Measurements from ENCODE around the gene SERPINA4.

The SERPINA4 gene

GRCh38 chr14:94560751-94561655 is at the start of gene SERPINA4:
SERPINA4 (plus strand) TSS chr14:94561442; CDS start chr14:94563483, 2,041 bp downstream.
- H3K4me3 ChIP-seq (ENCODE audit: low read depth in 1 of 5, low read length in 5 of 5), result no peak within 1 kb of the TSS
- H3K27me3 ChIP-seq (ENCODE audit: control insufficient read depth in 5 of 5, insufficient read depth in 4 of 5, low read length in 5 of 5), result peaks cover 0 to 6% (median 0%) of the 10 kb centered on the region in 5 donors
- H3K9me3 ChIP-seq (ENCODE audit: control insufficient read depth in 5 of 5, low read length in 5 of 5), result peaks cover 0 to 4% (median 0%) of the 10 kb centered on the region in 5 donors
- no peaks in the 10 kb centered on the region for H3K4me1 ChIP-seq (ENCODE audit: control insufficient read depth in 5 of 5, insufficient read depth in 5 of 5, low read length in 5 of 5)
- H3K27ac ChIP-seq (ENCODE audit: low read depth, low read length), result no peak within 1 kb of the TSS
- H3K36me3 ChIP-seq (ENCODE audit: control insufficient read depth in 5 of 5, insufficient read depth in 5 of 5, low read length in 5 of 5), result no peaks in the 10 kb centered on the region
- no peak within 1 kb of the TSS for H3K9ac ChIP-seq (ENCODE audit: low read length in 5 of 5)

GRCh38 chr14:94514351-94514750 is 46.9 kb upstream of the SERPINA4 start:
- Histone ChIP-seq H3K27me3 (ENCODE audit: control insufficient read depth in 5 of 5, insufficient read depth in 4 of 5, low read length in 5 of 5) (peaks cover 0 to 7% (median 2%) of the 10 kb centered on the region in 5 donors), H3K9ac (ENCODE audit: low read length in 5 of 5) (no peak overlapping the region), H3K4me3 (ENCODE audit: low read depth in 1 of 5, low read length in 5 of 5) (no peak overlapping the region), H3K4me1 (ENCODE audit: control insufficient read depth in 5 of 5, insufficient read depth in 5 of 5, low read length in 5 of 5) (peaks cover 0 to 30% (median 12%) of the 10 kb centered on the region in 5 donors), H3K36me3 (ENCODE audit: control insufficient read depth in 5 of 5, insufficient read depth in 5 of 5, low read length in 5 of 5) (no peaks in the 10 kb centered on the region), H3K27ac (ENCODE audit: low read depth, low read length) (no peak overlapping the region), H3K9me3 (ENCODE audit: control insufficient read depth in 5 of 5, low read length in 5 of 5) (no peaks in the 10 kb centered on the region)

GRCh38 chr14:94515426-94515825 is 45.8 kb upstream of the SERPINA4 start:
- no peak overlapping the region for H3K4me3 ChIP-seq (ENCODE audit: low read depth in 1 of 5, low read length in 5 of 5)
- no peak overlapping the region for H3K27ac ChIP-seq (ENCODE audit: low read depth, low read length)
- H3K9ac ChIP-seq (ENCODE audit: low read length in 5 of 5), result no peak overlapping the region
- no peaks in the 10 kb centered on the region for H3K36me3 ChIP-seq (ENCODE audit: control insufficient read depth in 5 of 5, insufficient read depth in 5 of 5, low read length in 5 of 5)
- peaks cover 0 to 7% (median 0%) of the 10 kb centered on the region in 5 donors for H3K27me3 ChIP-seq (ENCODE audit: control insufficient read depth in 5 of 5, insufficient read depth in 4 of 5, low read length in 5 of 5)
- H3K4me1 ChIP-seq (ENCODE audit: control insufficient read depth in 5 of 5, insufficient read depth in 5 of 5, low read length in 5 of 5), result peaks cover 0 to 30% (median 12%) of the 10 kb centered on the region in 5 donors
- no peaks in the 10 kb centered on the region for H3K9me3 ChIP-seq (ENCODE audit: control insufficient read depth in 5 of 5, low read length in 5 of 5)

- Histone ChIP-seq H3K9me3 (ENCODE audit: control insufficient read depth in 5 of 5, low read length in 5 of 5) (no peaks in the 10 kb centered on the region), H3K27ac (ENCODE audit: low read depth, low read length) (no peak overlapping the region), H3K9ac (ENCODE audit: low read length in 5 of 5) (no peak overlapping the region), H3K27me3 (ENCODE audit: control insufficient read depth in 5 of 5, insufficient read depth in 4 of 5, low read length in 5 of 5) (peaks cover 0 to 7% (median 0%) of the 10 kb centered on the region in 5 donors), H3K36me3 (ENCODE audit: control insufficient read depth in 5 of 5, insufficient read depth in 5 of 5, low read length in 5 of 5) (no peaks in the 10 kb centered on the region), H3K4me3 (ENCODE audit: low read depth in 1 of 5, low read length in 5 of 5) (no peak overlapping the region), H3K4me1 (ENCODE audit: control insufficient read depth in 5 of 5, insufficient read depth in 5 of 5, low read length in 5 of 5) (peaks cover 0 to 30% (median 12%) of the 10 kb centered on the region in 5 donors)
These were observed 45.4 kb upstream of the SERPINA4 start for GRCh38 chr14:94515856-94516255.

- H3K4me1 ChIP-seq (ENCODE audit: control insufficient read depth in 5 of 5, insufficient read depth in 5 of 5, low read length in 5 of 5), result peaks cover 0 to 30% (median 12%) of the 10 kb centered on the region in 5 donors
- no peak overlapping the region for H3K4me3 ChIP-seq (ENCODE audit: low read depth in 1 of 5, low read length in 5 of 5)
- no peaks in the 10 kb centered on the region for H3K9me3 ChIP-seq (ENCODE audit: control insufficient read depth in 5 of 5, low read length in 5 of 5)
- H3K36me3 ChIP-seq (ENCODE audit: control insufficient read depth in 5 of 5, insufficient read depth in 5 of 5, low read length in 5 of 5), result no peaks in the 10 kb centered on the region
- no peak overlapping the region for H3K9ac ChIP-seq (ENCODE audit: low read length in 5 of 5)
- H3K27me3 ChIP-seq (ENCODE audit: control insufficient read depth in 5 of 5, insufficient read depth in 4 of 5, low read length in 5 of 5), result peaks cover 0 to 7% (median 0%) of the 10 kb centered on the region in 5 donors
- H3K27ac ChIP-seq (ENCODE audit: low read depth, low read length), result no peak overlapping the region
These were observed 44.0 kb upstream of the SERPINA4 start for GRCh38 chr14:94517248-94517640.

GRCh38 chr14:94517641-94518257 is 43.5 kb upstream of the SERPINA4 start:
- H3K4me3 ChIP-seq (ENCODE audit: low read depth in 1 of 5, low read length in 5 of 5), result no peak overlapping the region
- peaks cover 0 to 7% (median 0%) of the 10 kb centered on the region in 5 donors for H3K27me3 ChIP-seq (ENCODE audit: control insufficient read depth in 5 of 5, insufficient read depth in 4 of 5, low read length in 5 of 5)
- peaks cover under 1 to 30% (median 12%) of the 10 kb centered on the region in 5 donors for H3K4me1 ChIP-seq (ENCODE audit: control insufficient read depth in 5 of 5, insufficient read depth in 5 of 5, low read length in 5 of 5)
- no peak overlapping the region for H3K9ac ChIP-seq (ENCODE audit: low read length in 5 of 5)
- no peak overlapping the region for H3K27ac ChIP-seq (ENCODE audit: low read depth, low read length)
- no peaks in the 10 kb centered on the region for H3K36me3 ChIP-seq (ENCODE audit: control insufficient read depth in 5 of 5, insufficient read depth in 5 of 5, low read length in 5 of 5)
- H3K9me3 ChIP-seq (ENCODE audit: control insufficient read depth in 5 of 5, low read length in 5 of 5), result no peaks in the 10 kb centered on the region

GRCh38 chr14:94521375-94522114 is 39.7 kb upstream of the SERPINA4 start:
- Histone ChIP-seq H3K27me3 (ENCODE audit: control insufficient read depth in 5 of 5, insufficient read depth in 4 of 5, low read length in 5 of 5) (peaks cover 0 to 11% (median 5%) of the 10 kb centered on the region in 5 donors), H3K36me3 (ENCODE audit: control insufficient read depth in 5 of 5, insufficient read depth in 5 of 5, low read length in 5 of 5) (no peaks in the 10 kb centered on the region), H3K4me3 (ENCODE audit: low read depth in 1 of 5, low read length in 5 of 5) (no peak overlapping the region), H3K9me3 (ENCODE audit: control insufficient read depth in 5 of 5, low read length in 5 of 5) (no peaks in the 10 kb centered on the region), H3K4me1 (ENCODE audit: control insufficient read depth in 5 of 5, insufficient read depth in 5 of 5, low read length in 5 of 5) (peaks cover 2 to 22% (median 12%) of the 10 kb centered on the region in 5 donors), H3K27ac (ENCODE audit: low read depth, low read length) (no peak overlapping the region), H3K9ac (ENCODE audit: low read length in 5 of 5) (no peak overlapping the region)

GRCh38 chr14:94522115-94522724 is 39.0 kb upstream of the SERPINA4 start:
- Histone ChIP-seq H3K27me3 (ENCODE audit: control insufficient read depth in 5 of 5, insufficient read depth in 4 of 5, low read length in 5 of 5) (peaks cover 0 to 11% (median 4%) of the 10 kb centered on the region in 5 donors), H3K36me3 (ENCODE audit: control insufficient read depth in 5 of 5, insufficient read depth in 5 of 5, low read length in 5 of 5) (no peaks in the 10 kb centered on the region), H3K9ac (ENCODE audit: low read length in 5 of 5) (no peak overlapping the region), H3K27ac (ENCODE audit: low read depth, low read length) (no peak overlapping the region), H3K4me1 (ENCODE audit: control insufficient read depth in 5 of 5, insufficient read depth in 5 of 5, low read length in 5 of 5) (peaks cover 2 to 15% (median 10%) of the 10 kb centered on the region in 5 donors), H3K9me3 (ENCODE audit: control insufficient read depth in 5 of 5, low read length in 5 of 5) (no peaks in the 10 kb centered on the region), H3K4me3 (ENCODE audit: low read depth in 1 of 5, low read length in 5 of 5) (no peak overlapping the region)

- Histone ChIP-seq H3K9me3 (ENCODE audit: control insufficient read depth in 5 of 5, low read length in 5 of 5) (no peaks in the 10 kb centered on the region), H3K27ac (ENCODE audit: low read depth, low read length) (no peak overlapping the region), H3K27me3 (ENCODE audit: control insufficient read depth in 5 of 5, insufficient read depth in 4 of 5, low read length in 5 of 5) (peaks cover 0 to 11% (median 4%) of the 10 kb centered on the region in 5 donors), H3K4me1 (ENCODE audit: control insufficient read depth in 5 of 5, insufficient read depth in 5 of 5, low read length in 5 of 5) (peaks cover 0 to 4% (median under 1%) of the 10 kb centered on the region in 5 donors), H3K4me3 (ENCODE audit: low read depth in 1 of 5, low read length in 5 of 5) (no peak overlapping the region), H3K9ac (ENCODE audit: low read length in 5 of 5) (no peak overlapping the region), H3K36me3 (ENCODE audit: control insufficient read depth in 5 of 5, insufficient read depth in 5 of 5, low read length in 5 of 5) (no peaks in the 10 kb centered on the region)
These were observed 38.0 kb upstream of the SERPINA4 start for GRCh38 chr14:94523265-94523664.

Data from subcutaneous abdominal adipose tissue (tissue), 5 donors.